Spleen (tissue), 7 donors: Measurements from ENCODE around the gene YOD1.

Experiments used
- CTCF ChIP-seq, 11 experiments: fragments of 200-600 bp in 7 of 11; fragments of 450-650 bp in 4 of 11; sonication (generic) in 4 of 11; IDR thresholded peaks in 8 of 11; conservative IDR thresholded peaks in 3 of 11; 1 replicate in 7 of 11; 2 replicates in 4 of 11; pipeline versions ENCODE4 v1.4.0 to v1.8.0; 2016 to 2021; ENCODE audit warnings: antibody characterized with exemption in 11 of 11, inconsistent platforms in 4 of 11, mild to moderate bottlenecking in 1 of 11
- POLR2AphosphoS5 ChIP-seq, 3 donors: sonication (generic); formaldehyde crosslinking; IDR thresholded peaks; one replicate each; pipeline ENCODE4 v1.5.1; 2017; ENCODE audit warnings: antibody characterized with exemption in 3 of 3
- donor health status: DM: no; HTN: no; CAD: no; lungs with moderate emphysema.
- donor health status: DM: no; HTN: no; CAD: no.
- donor health status: DM: no; HTN: no; CAD: no.

GRCh38 chr1:207049974-207050391 lies 1.0 kb downstream of the YOD1 start:
- TF ChIP-seq CTCF (IDR thresholded peaks at IDR 0.05 in 8 of 11, conservative IDR thresholded peaks at IDR 0.05 in 3 of 11): peak; percentile 53 to 87 (median 79)
- TF ChIP-seq POLR2AphosphoS5 (IDR thresholded peaks at IDR 0.05): no peak
